ENCODE data around the gene GALNTL6. TPM values are rescaled to one million over a fixed set of nuclear protein-coding genes. Genes with fewer than 3 reads are reported as not detected.

The GALNTL6 gene
- total and polyA plus RNA-seq, 9 of the 15 experiments (the other 6 are each of a cell fraction or from before 2014, with no cell fraction given) = 0.18 to 0.50 (median 0.29) TPM

DNA sequence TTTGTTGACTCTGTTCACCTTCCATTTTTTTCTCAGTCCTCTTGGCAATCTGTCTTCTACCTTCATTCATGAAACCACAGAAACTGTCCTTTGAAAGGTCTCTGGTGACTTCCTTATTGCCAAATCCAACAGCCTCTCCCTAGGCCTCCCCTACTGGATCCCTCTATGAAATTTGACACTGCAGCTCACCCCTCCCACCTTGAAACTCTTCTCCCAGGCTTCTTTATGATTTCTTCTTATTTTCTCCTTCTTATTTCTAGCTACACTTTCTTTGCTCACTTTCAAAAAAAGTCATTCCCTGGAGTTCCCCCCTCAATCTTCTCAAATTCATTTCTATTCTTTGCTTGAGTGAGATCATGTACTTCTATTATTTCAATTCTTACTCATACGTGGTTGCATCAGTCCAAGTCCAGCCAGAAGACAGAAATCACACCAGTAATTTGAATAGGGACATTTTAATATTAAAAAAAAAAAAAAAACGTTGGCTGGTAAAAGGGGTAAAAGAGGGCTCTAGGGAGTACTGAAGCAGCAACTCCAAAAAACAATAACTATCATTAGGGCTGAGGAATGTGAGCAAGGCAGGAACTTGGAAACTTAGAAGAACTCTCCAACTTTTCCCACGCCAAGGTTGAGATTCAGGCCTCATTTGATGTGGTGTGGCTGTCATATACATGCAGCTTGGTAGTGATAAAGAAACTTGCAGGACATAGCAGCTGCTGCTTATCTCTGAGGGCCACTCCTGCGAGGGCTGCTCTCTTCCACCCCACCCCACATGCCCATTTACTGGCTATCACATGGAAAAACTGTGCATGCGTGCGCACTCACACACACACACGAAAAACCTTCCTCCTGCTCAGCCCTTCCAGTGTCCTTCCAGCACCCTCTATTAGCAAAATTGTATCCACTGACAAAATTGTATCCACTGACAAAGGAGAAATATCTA lies 1185.6 kb downstream of the GALNTL6 start (continued):
- TF ChIP-seq NCOA2 (IDR thresholded peaks at IDR 0.05; ENCODE audit: partially characterized antibody in 2 of 2) (no peak), GATAD2B (IDR thresholded peaks at IDR 0.05; ENCODE audit: borderline replicate concordance) (peak; percentile 18; the same call in 1 of the 2 replicates), ESRRA (IDR thresholded peaks at IDR 0.05; ENCODE audit: borderline replicate concordance, low read depth) (peak; percentile 71), TARDBP (IDR thresholded peaks at IDR 0.05) (peak; percentile 76; the same call in 1 of the 2 replicates), PYGO2 (tag; IDR thresholded peaks at IDR 0.05) (no peak), CBFA2T3 (IDR thresholded peaks at IDR 0.05) (peak; percentile 99), ZFX (CRISPR knock-in tag; IDR thresholded peaks at IDR 0.05) (peak; percentile 17; the same call in 1 of the 2 replicates), L3MBTL2 (IDR thresholded peaks at IDR 0.05) (peak; percentile 91), CC2D1A (IDR thresholded peaks at IDR 0.05) (peak; percentile 94), BCOR (IDR thresholded peaks at IDR 0.05) (peak; percentile 76), BACH1 (tag; IDR thresholded peaks at IDR 0.05) (no peak), KHSRP (IDR thresholded peaks at IDR 0.05) (0 out of 2 replicates have a peak, but pooled peaks have one; percentile 43), KAT7 (CRISPR knock-in tag; IDR thresholded peaks at IDR 0.05; ENCODE audit: borderline replicate concordance) (no peak)
- TF ChIP-seq, protein P1, sequence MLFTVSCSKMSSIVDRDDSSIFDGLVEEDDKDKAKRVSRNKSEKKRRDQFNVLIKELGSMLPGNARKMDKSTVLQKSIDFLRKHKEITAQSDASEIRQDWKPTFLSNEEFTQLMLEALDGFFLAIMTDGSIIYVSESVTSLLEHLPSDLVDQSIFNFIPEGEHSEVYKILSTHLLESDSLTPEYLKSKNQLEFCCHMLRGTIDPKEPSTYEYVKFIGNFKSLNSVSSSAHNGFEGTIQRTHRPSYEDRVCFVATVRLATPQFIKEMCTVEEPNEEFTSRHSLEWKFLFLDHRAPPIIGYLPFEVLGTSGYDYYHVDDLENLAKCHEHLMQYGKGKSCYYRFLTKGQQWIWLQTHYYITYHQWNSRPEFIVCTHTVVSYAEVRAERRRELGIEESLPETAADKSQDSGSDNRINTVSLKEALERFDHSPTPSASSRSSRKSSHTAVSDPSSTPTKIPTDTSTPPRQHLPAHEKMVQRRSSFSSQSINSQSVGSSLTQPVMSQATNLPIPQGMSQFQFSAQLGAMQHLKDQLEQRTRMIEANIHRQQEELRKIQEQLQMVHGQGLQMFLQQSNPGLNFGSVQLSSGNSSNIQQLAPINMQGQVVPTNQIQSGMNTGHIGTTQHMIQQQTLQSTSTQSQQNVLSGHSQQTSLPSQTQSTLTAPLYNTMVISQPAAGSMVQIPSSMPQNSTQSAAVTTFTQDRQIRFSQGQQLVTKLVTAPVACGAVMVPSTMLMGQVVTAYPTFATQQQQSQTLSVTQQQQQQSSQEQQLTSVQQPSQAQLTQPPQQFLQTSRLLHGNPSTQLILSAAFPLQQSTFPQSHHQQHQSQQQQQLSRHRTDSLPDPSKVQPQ (CRISPR knock-in tag; IDR thresholded peaks at IDR 0.05; ENCODE audit: borderline replicate concordance) = no peak
- TF ChIP-seq, protein P2, sequence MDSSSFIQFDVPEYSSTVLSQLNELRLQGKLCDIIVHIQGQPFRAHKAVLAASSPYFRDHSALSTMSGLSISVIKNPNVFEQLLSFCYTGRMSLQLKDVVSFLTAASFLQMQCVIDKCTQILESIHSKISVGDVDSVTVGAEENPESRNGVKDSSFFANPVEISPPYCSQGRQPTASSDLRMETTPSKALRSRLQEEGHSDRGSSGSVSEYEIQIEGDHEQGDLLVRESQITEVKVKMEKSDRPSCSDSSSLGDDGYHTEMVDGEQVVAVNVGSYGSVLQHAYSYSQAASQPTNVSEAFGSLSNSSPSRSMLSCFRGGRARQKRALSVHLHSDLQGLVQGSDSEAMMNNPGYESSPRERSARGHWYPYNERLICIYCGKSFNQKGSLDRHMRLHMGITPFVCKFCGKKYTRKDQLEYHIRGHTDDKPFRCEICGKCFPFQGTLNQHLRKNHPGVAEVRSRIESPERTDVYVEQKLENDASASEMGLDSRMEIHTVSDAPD (CRISPR knock-in tag; IDR thresholded peaks at IDR 0.05) = no peak
- TF ChIP-seq, protein P3, sequence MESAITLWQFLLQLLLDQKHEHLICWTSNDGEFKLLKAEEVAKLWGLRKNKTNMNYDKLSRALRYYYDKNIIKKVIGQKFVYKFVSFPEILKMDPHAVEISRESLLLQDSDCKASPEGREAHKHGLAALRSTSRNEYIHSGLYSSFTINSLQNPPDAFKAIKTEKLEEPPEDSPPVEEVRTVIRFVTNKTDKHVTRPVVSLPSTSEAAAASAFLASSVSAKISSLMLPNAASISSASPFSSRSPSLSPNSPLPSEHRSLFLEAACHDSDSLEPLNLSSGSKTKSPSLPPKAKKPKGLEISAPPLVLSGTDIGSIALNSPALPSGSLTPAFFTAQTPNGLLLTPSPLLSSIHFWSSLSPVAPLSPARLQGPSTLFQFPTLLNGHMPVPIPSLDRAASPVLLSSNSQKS (CRISPR knock-in tag; IDR thresholded peaks at IDR 0.05) = no peak
- TF ChIP-seq, protein P4, sequence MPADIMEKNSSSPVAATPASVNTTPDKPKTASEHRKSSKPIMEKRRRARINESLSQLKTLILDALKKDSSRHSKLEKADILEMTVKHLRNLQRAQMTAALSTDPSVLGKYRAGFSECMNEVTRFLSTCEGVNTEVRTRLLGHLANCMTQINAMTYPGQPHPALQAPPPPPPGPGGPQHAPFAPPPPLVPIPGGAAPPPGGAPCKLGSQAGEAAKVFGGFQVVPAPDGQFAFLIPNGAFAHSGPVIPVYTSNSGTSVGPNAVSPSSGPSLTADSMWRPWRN (IDR thresholded peaks at IDR 0.05; ENCODE audit: low read depth) = peak; percentile 46; the same call in 1 of the 2 replicates
- TF ChIP-seq, protein P5, sequence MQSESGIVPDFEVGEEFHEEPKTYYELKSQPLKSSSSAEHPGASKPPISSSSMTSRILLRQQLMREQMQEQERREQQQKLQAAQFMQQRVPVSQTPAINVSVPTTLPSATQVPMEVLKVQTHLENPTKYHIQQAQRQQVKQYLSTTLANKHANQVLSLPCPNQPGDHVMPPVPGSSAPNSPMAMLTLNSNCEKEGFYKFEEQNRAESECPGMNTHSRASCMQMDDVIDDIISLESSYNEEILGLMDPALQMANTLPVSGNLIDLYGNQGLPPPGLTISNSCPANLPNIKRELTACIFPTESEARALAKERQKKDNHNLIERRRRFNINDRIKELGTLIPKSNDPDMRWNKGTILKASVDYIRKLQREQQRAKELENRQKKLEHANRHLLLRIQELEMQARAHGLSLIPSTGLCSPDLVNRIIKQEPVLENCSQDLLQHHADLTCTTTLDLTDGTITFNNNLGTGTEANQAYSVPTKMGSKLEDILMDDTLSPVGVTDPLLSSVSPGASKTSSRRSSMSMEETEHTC (IDR thresholded peaks at IDR 0.05) = peak; percentile 80

All from K562 (cell line).